Measurements from ENCODE around the gene TMTC1.
"Not testable (repeated sequence)": the region's sequence is repeated elsewhere in the genome, so short reads cannot be mapped to it uniquely, and the experiment has no call there.

Gene TMTC1

GRCh38 chr12:29783773-29784666 is at the start of gene TMTC1:
Gene TMTC1, minus strand, starts transcription at chr12:29783942. Its CDS starts 191 bp downstream, at chr12:29783751.
- no peak for DNase-seq

GRCh38 chr12:29831173-29831572 is 47.4 kb upstream of the TMTC1 start:
- DNase-seq, result no peak

GRCh38 chr12:29830391-29830790 is 46.6 kb upstream of the TMTC1 start:
- no peak for DNase-seq

GRCh38 chr12:29818916-29819623 is 35.3 kb upstream of the TMTC1 start:
- no peak for DNase-seq

GRCh38 chr12:29816874-29817725 is 33.4 kb upstream of the TMTC1 start:
- no peak for DNase-seq

- DNase-seq, result not testable (repeated sequence)
Measured at GRCh38 chr12:29809616-29810361, 26.0 kb upstream of the TMTC1 start.

GRCh38 chr12:29807129-29807528 is 23.4 kb upstream of the TMTC1 start:
- DNase-seq, result no peak

GRCh38 chr12:29804019-29804418 is 20.3 kb upstream of the TMTC1 start:
- no peak for DNase-seq

- DNase-seq, result no peak
Measured at GRCh38 chr12:29799591-29799990, 15.8 kb upstream of the TMTC1 start.

GRCh38 chr12:29797565-29798355 is 14.0 kb upstream of the TMTC1 start:
- DNase-seq, result no peak

- DNase-seq, result no peak
Measured at GRCh38 chr12:29796823-29797263, 13.1 kb upstream of the TMTC1 start.

GRCh38 chr12:29795715-29796114 is 12.0 kb upstream of the TMTC1 start:
- no peak for DNase-seq

- no peak for DNase-seq
Measured at GRCh38 chr12:29794862-29795261, 11.1 kb upstream of the TMTC1 start.

- no peak for DNase-seq
Measured at GRCh38 chr12:29792853-29793252, 9.1 kb upstream of the TMTC1 start.

- DNase-seq, result no peak
Measured at GRCh38 chr12:29792132-29792531, 8.4 kb upstream of the TMTC1 start.

- no peak for DNase-seq
Measured at GRCh38 chr12:29782871-29783772, 620 bp downstream of the TMTC1 start.

GRCh38 chr12:29782285-29782870 is 1.4 kb downstream of the TMTC1 start:
- DNase-seq, result no peak

- no peak for DNase-seq
Measured at GRCh38 chr12:29781705-29782266, 2.0 kb downstream of the TMTC1 start.

GRCh38 chr12:29781188-29781587 is 2.6 kb downstream of the TMTC1 start:
- no peak for DNase-seq

GRCh38 chr12:29780084-29780483 is 3.7 kb downstream of the TMTC1 start:
- no peak for DNase-seq

All from NK-92 treated with Interleukin-12 subunit alpha and Interleukin-12 subunit beta, amount 100 ng/mL, for 24 hours (cell line).